HAP-1 (cell line): ENCODE measurements around the gene MUC4.

ENCODE experiments used
- DNase-seq, 2 experiments: peaks; one replicate each; pipeline ENCODE4 v3.0.0-alpha.2; 2016 to 2020; ENCODE audit warnings: low spot score in 2 of 2
- H3K27me3 ChIP-seq: fragments of 250-450 bp; sonication (Bioruptor Pico); 2 replicates; pipeline ENCODE4 v1.5.1; 2020; ENCODE audit warnings: low read depth, mild to moderate bottlenecking, moderate library complexity
- H3K36me3 ChIP-seq: fragments of 250-450 bp; sonication (Bioruptor Pico); replicated peaks from 2 replicates; pipeline ENCODE4 v1.5.1; 2020; ENCODE audit warnings: mild to moderate bottlenecking
- H3K4me1 ChIP-seq: fragments of 250-450 bp; sonication (Bioruptor Pico); 2 replicates; pipeline ENCODE4 v1.5.1; 2020; ENCODE audit warnings: mild to moderate bottlenecking
- H3K4me3 ChIP-seq: fragments of 250-450 bp; sonication (Bioruptor Pico); 2 replicates; pipeline ENCODE4 v1.5.1; 2020; ENCODE audit warnings: mild to moderate bottlenecking, moderate library complexity
- H3K9me3 ChIP-seq: fragments of 250-450 bp; sonication (Bioruptor Pico); 2 replicates; pipeline ENCODE4 v1.5.1; 2020; ENCODE audit warnings: mild to moderate bottlenecking, moderate library complexity
- in situ Hi-C: fragments of 300-500 bp; cut with MboI; formaldehyde crosslinking; loops from 3 replicates; pipeline ENCODE4 v1.14.3; 2020; ENCODE audit warnings: low sequenced_read_pairs, inconsistent platforms, mixed read lengths

Gene MUC4

DNA sequence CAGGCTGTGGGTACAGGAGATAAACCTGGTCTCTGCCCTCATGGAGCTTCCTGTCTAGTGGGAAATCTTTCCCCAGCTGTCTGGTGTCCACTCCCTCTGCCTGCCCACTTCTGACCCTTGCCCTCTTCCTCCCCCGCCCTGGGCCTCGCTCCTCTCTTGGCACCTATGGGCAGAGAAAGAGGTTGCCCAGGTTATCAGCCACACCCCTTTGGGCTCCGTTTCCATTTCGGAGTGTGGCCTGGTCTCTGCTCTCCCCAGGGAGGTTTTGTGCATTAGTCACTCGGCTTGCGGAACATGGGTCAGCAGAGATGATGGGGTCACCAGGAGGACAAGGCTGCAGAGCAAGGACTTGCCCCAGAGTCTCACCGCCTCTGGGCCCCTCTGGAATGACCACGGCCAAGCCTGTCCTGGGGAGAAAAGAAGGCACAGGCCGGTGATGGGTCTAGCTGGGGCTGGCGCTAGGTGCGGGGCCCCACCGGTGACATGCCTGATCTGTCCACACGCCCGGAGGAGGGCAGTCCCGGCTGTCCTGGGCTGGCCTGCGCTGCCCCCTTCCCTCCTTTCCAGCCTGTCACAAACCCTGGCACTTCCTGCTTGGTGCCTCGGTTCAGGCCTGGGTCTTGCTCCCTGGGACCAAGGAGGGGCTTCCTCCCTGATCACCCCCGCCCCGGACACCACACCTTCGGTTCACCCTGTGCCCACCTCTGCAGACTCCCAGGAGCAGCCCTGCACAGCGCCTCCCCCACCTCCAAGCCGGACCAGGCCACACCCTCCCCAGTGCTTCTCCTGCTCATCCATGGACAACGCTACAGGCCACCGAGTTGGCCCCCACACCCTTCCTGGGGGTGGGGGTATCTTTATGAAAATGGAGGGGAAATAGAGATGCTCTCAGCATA is 35.6 kb upstream of the MUC4 start:
- in situ Hi-C loops: loop anchor here (10.0 kb wide), 1 partner anchor 103 kb away; no protein-coding TSS in a partner anchor
- Histone ChIP-seq H3K4me1 (no peaks in the 10 kb centered on the region), H3K9me3 (no peaks in the 10 kb centered on the region), H3K36me3 (no peaks in the 10 kb centered on the region), H3K27me3 (no peaks in the 10 kb centered on the region), H3K4me3 (no peak overlapping the region)
- DNase-seq: no peak

DNA sequence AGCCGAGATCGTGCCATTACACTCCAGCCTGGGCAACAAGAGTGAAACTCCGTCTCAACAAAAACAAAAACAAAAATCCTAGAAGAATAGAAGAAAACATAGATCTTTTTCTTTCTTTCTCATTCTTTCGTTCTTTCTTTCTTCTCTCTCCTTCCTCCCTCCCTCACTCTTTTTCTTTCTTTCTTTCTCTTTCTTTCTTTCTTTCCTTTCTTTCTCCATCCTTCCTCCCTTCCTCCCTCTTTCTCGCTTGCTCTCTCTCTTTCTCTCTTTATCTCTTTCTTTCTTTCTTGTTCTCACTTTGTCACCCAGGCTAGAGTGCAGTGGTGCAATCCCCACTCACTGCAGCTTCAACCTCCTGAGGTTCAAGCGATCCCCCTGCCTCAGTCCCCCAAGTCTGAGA is 33.8 kb upstream of the MUC4 start:
- no peaks in the 10 kb centered on the region for H3K4me1 ChIP-seq
- no peaks in the 10 kb centered on the region for H3K27me3 ChIP-seq
- H3K36me3 ChIP-seq: no peaks in the 10 kb centered on the region
- H3K9me3 ChIP-seq: no peaks in the 10 kb centered on the region
- DNase-seq: no peak
- in situ Hi-C loops: loop anchor here (10.0 kb wide), 1 partner anchor 101 kb away; no protein-coding TSS in a partner anchor
- H3K4me3 ChIP-seq: no peak overlapping the region

DNA sequence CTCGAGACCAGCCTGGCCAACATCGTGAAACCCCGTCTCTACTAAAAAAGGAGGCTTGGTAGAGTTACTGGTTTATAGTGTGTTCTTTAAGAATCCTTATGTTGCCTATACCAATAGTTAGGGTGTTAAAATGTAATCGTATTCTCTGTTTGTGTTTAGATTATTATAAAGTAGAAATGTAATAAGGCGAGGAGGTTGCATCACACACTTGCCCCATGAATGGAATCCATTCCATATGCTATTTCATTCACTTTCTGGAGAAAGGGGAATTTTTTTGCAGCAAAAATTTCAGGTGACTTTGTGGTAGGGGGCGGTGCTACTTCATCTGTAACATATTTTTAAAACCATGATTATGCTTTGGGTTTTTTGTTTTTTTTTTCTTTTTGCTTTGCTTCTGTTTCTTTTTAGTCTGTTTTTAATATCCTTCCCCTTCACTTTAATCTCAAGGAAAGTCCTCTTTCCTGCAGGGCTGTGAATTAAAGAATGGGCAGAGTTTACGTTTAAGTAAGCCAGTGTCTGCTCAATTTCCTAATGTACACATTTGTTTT is 33.0 kb upstream of the MUC4 start:
- Histone ChIP-seq H3K4me3 (no peak overlapping the region), H3K9me3 (no peaks in the 10 kb centered on the region), H3K27me3 (no peaks in the 10 kb centered on the region), H3K36me3 (no peaks in the 10 kb centered on the region), H3K4me1 (no peaks in the 10 kb centered on the region)
- DNase-seq: no peak
- in situ Hi-C loops: loop anchor here (10.0 kb wide), 1 partner anchor 100 kb away; no protein-coding TSS in a partner anchor

DNA sequence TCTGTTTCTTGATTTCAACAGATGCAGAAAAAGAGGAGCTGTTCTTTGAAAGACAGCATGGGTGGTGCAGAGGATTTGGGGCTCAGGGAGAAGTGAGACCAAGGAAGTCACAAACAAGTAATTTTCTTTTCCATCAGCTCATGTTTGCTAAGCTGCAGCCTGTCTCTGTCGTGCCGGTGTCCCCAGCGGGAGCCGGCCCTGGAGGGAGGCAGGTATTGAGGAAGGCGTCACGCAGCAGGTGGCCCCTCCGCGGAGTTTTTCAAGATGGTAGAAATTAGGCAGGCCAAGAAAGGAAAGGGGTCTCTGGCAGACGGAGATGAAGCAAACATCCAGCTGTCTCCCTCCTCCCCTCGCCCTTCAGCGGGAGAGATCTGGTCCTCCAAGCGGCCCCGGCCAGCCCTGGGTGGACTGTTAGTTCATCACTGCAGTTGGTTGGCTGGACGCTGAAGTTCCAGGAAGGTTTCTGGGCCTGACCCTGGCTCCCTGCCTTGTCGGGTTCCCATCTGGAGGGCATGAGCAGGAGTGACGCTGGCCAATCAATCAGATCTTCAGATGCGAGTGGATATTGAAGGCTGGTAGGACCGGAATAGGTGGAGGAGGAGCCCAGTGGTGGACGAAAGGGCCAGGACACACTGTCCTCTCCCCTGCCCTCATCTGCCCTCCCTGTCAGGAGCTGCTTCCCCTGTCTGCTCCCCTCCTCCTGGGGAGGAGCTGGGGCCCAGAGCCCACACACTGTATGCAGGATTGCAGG is 27.7 kb upstream of the MUC4 start:
- DNase-seq: no peak
- no peak overlapping the region for H3K4me3 ChIP-seq
- H3K9me3 ChIP-seq: no peaks in the 10 kb centered on the region

DNA sequence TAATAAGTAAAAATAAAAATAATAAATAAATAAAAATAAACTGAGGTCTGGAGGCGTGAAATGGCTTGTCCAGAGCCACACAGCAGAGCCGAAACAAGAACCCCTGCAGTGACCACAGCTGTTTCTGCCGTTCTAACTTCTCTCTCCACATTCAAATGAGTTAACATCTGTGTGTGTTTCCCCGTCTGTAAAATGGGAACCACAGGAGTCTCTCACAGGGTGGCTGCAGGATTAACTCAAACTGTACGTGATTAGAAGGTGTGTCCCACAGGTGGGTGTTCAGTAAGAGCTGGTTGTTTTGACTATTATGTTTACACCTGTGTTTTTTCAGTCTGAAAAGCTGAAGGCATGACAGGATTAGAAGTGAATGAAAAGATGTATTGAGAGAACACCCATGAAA is 27.0 kb upstream of the MUC4 start:
- H3K36me3 ChIP-seq: no peaks in the 10 kb centered on the region
- H3K9me3 ChIP-seq: no peaks in the 10 kb centered on the region
- no peak for DNase-seq
- in situ Hi-C loops: no loop called here
- H3K4me1 ChIP-seq: no peaks in the 10 kb centered on the region
- H3K27me3 ChIP-seq: no peaks in the 10 kb centered on the region
- H3K4me3 ChIP-seq: no peak overlapping the region

More for the DNA sequence above, 27.7 kb upstream of the MUC4 start:
- no peaks in the 10 kb centered on the region for H3K27me3 ChIP-seq
- no peaks in the 10 kb centered on the region for H3K4me1 ChIP-seq
- H3K36me3 ChIP-seq: no peaks in the 10 kb centered on the region
- in situ Hi-C loops: loop anchor here (10.0 kb wide), 1 partner anchor 95 kb away; no protein-coding TSS in a partner anchor

DNA sequence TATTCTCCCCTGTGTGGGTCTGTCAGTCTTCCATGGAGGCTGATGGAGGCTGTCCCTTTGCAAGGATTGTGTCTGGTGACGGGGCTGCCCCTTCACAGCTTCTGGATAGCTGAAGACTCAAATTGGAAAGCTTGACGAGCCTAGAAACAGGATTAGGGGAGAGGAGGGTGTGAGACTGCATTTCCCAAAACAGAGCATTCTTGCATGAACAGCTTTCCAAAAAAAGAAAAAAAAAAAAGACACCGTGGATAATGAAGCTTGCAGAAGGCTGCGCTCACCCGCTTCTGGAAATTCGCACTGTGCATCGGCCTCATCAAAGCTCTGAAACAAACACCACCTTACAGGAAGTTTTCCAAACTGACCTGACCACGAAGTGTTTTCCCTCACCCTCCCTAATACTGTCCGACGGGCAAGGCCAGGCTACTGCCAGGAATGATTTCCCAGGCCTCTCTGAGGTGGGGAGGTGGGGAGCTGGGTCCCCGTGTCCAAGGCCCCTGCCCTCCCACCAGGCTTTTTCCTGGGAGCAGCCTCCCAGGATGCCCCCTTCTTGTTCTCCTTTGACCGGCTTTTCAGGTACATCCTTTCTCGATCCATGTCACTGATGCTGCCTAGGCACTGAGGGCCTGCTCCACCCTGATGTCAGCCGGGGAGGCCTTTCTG is 24.9 kb upstream of the MUC4 start:
- Histone ChIP-seq H3K4me1 (no peaks in the 10 kb centered on the region), H3K36me3 (no peaks in the 10 kb centered on the region), H3K27me3 (no peaks in the 10 kb centered on the region), H3K9me3 (no peaks in the 10 kb centered on the region), H3K4me3 (no peak overlapping the region)
- in situ Hi-C loops: no loop called here
- no peak for DNase-seq

DNA sequence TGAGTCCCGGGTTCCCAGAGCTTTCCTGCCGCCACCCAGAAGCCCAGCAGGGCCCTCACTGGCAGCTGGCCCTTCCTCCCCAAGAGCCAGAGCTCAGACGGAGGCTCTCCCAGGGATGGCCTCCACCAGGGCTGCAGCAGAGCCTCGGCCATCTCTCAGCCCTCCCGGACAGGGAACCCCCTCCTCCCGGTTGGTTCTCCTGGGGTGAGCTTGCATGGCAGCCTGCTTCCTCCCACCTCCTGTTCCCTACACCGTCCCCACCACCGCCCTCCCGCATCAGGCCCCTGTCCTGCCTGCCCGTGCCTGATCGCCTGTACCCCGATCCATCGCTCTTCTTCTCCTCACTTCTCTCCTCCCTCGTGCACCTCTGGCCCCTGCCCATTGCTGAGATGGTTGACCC is 24.1 kb upstream of the MUC4 start:
- Histone ChIP-seq H3K4me3 (no peak overlapping the region), H3K36me3 (no peaks in the 10 kb centered on the region), H3K4me1 (no peaks in the 10 kb centered on the region), H3K9me3 (no peaks in the 10 kb centered on the region), H3K27me3 (no peaks in the 10 kb centered on the region)
- DNase-seq: no peak
- in situ Hi-C loops: no loop called here

DNA sequence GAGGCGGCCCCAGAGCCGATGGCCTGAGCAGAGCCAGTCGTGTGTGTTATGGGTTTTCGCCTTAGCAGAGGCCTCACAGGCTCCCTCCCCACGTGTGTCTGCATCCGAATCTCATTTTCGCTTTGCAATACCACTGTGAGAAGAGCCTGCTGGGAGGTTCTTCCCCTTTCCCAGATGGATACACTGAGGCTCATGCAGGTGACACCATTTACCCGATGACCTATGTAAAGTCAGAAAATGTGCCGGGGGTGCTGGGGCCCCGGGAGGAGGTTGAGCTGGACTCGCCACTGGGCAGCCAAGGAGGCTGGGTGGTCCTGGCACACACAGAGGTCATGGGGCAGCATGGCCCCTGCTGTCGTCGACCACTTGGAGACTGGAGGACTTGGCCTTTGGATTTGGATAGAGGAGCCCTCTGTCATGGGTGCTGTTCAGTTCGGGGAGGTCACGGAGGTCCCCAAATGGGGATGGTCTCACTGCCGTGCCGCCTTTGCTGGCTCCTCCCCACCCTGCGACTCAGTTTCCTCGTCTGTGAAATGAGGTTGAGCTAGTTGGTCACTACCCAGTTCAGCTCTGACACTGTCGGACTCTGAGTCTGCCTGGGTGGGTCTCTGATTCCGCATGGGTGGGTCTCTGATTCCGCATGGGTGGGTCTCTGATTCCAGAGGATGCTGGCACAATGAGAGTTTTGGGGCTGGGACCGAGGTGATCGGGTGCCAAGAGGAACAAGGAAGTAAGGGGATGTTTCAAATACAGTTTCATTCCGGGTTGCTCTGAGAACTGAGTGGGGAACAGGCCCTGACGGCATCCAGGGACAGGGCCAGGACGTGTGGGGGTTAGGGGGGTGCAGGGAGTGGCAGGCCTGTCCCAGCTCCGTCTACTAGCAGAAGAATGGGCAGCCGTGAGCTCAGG is 23.2 kb upstream of the MUC4 start:
- Histone ChIP-seq H3K4me3 (no peak overlapping the region), H3K4me1 (no peaks in the 10 kb centered on the region), H3K9me3 (no peaks in the 10 kb centered on the region), H3K27me3 (no peaks in the 10 kb centered on the region), H3K36me3 (no peaks in the 10 kb centered on the region)
- in situ Hi-C loops: no loop called here
- no peak for DNase-seq

DNA sequence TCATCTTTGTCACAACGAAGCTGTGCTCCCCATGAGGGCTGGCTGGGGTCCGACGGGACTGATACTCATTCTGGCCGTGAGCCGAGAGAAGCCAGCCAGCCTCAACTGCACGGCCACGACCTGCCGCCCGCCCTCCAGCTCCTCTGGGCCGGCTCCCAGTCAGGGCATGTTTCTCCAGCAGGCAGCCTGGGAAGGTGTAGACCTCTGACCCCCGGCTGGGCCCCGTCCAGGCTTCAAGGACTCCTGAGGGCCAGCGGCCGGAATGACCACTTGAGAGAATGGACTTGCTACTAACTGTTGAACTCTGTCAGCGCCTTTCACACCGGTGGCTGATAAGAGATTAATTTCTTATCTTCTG is 18.1 kb upstream of the MUC4 start:
- in situ Hi-C loops: no loop called here

DNA sequence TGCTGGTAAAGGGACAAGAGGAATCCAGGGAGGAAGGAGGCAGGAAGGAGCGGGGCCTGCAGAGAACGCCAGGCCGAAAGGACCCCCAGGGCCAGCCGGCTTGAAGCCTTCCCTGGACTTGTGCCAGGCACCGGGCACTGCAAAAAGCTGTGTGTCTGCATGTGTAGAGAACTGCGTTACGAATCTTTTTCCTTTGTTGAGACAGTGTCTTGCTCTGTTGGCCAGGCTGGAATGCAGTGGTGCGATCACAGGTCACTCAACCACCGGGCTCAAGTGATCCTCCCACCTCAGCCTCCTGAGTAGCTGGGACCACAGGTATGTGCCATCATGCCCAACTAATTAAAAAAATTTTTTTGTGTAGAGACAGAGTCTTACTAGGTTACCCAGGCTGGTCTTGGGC is 17.0 kb upstream of the MUC4 start:
- DNase-seq: no peak
- in situ Hi-C loops: no loop called here
- no peaks in the 10 kb centered on the region for H3K27me3 ChIP-seq
- no peaks in the 10 kb centered on the region for H3K36me3 ChIP-seq
- no peak overlapping the region for H3K4me3 ChIP-seq
- no peaks in the 10 kb centered on the region for H3K4me1 ChIP-seq
- no peaks in the 10 kb centered on the region for H3K9me3 ChIP-seq

More for the DNA sequence above, 18.1 kb upstream of the MUC4 start:
- Histone ChIP-seq H3K9me3 (no peaks in the 10 kb centered on the region), H3K4me1 (no peaks in the 10 kb centered on the region), H3K4me3 (no peak overlapping the region), H3K27me3 (no peaks in the 10 kb centered on the region), H3K36me3 (no peaks in the 10 kb centered on the region)
- no peak for DNase-seq

DNA sequence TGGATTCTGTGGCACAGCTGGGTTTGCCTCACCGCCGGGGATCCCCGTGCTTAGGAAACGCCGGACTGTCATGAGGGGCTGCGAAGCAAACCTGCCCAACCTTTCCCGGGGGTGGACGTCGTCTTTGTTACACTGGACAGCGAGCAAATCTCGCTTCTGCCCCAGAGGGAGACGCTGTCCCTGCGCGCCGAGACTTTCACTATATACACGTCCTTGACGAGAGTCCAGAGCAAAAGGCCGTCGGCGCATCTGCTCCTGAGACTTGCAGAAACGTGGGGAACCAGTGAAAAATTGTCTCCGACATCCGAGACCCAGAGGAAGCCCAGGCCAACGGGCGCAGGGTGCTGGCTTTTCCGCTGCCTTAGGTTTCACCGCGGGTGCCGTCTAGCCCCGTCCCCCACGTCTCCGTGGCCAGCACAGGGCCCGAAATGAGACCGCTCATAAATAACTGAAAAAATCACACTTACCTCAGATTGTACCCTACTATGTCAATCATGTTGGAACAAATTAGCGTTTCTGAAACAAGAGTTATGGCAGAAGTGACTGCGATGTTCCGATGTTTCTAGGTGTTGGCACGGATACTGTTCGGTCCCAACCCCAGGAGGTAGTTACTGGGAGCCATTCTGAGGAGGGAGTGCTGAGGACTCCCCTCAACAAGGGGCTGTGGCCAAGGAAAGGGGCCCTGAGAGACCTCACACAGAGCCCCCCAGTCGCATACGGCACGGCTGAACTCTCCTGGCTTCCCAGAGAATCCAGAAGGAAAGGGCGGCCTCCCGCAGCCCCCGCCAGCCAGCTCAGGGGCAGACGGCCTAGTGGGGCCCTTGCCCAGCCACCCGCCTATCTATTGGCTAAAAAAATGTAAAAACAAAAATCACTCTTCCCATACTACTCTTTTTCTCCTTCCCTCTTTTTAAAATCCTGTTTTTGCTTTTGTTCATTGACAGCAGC is 14.4 kb upstream of the MUC4 start:
- no peaks in the 10 kb centered on the region for H3K9me3 ChIP-seq
- no peaks in the 10 kb centered on the region for H3K36me3 ChIP-seq
- DNase-seq: no peak
- in situ Hi-C loops: no loop called here
- H3K27me3 ChIP-seq: no peaks in the 10 kb centered on the region
- H3K4me1 ChIP-seq: no peaks in the 10 kb centered on the region
- no peak overlapping the region for H3K4me3 ChIP-seq

DNA sequence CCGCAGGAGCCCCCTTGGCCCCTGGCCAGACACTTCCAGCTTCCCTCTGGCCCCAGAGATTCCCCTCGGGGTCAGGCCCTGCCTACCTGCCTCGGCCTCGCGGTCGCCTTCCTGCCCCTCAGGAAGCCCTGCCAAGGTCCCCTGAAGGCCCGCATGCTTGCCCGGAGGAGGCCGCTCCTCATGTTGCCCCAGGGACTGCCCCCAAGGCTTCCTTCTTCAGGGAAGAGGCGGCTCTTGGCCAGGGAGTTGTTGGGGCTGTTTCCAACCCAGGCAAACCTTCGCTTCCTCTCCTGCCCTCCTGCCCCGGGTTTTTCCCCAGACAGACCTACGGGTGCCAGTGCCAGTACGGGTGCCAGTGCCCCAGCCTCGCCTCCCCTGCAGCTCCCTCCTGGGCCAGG is 13.5 kb upstream of the MUC4 start:
- no peaks in the 10 kb centered on the region for H3K4me1 ChIP-seq
- no peak overlapping the region for H3K4me3 ChIP-seq
- H3K36me3 ChIP-seq: no peaks in the 10 kb centered on the region
- in situ Hi-C loops: no loop called here
- H3K9me3 ChIP-seq: no peaks in the 10 kb centered on the region
- no peak for DNase-seq
- H3K27me3 ChIP-seq: no peaks in the 10 kb centered on the region
